MM.1S (cell line): ENCODE measurements around the gene VSIR.

Experiments used
- CTCF ChIP-seq: fragments of 300-600 bp; sonication (generic); IDR thresholded peaks from 2 replicates; pipeline ENCODE4 v1.5.1; 2016; ENCODE audit warnings: antibody characterized with exemption, low read length, mixed read lengths
- EZH2 ChIP-seq: fragments of 300-600 bp; sonication (generic); optimal IDR thresholded peaks from 2 replicates; pipeline ENCODE3; 2017; ENCODE audit warnings: low read depth, mild to moderate bottlenecking, antibody characterized with exemption, low read length, mixed read lengths

- TF ChIP-seq CTCF, result no peak
- no peak for TF ChIP-seq EZH2
Observed at GRCh38 chr10:71796749-71797405, 23.6 kb upstream of the VSIR start.
